AG09309 (cell line): Measurements from ENCODE around the gene MRPL34.

Experiments used
- DNase-seq: peaks from one replicate; pipeline ENCODE4 v3.0.0-alpha.2; 2010; ENCODE audit warnings: low read depth
- H3K4me3 ChIP-seq: 2 replicates; pipeline ENCODE4 v1.5.1; 2011; ENCODE audit warnings: mild to moderate bottlenecking, low read depth, low read length, moderate library complexity; ENCODE audit not compliant: control insufficient read depth
- CTCF ChIP-seq: IDR thresholded peaks from 2 replicates; pipeline ENCODE4 v1.5.1; 2011; ENCODE audit warnings: mild to moderate bottlenecking, low read depth, low read length, inconsistent platforms; ENCODE audit not compliant: insufficient read depth, control insufficient read depth; ENCODE audit errors: missing control alignments

Gene MRPL34

DNA sequence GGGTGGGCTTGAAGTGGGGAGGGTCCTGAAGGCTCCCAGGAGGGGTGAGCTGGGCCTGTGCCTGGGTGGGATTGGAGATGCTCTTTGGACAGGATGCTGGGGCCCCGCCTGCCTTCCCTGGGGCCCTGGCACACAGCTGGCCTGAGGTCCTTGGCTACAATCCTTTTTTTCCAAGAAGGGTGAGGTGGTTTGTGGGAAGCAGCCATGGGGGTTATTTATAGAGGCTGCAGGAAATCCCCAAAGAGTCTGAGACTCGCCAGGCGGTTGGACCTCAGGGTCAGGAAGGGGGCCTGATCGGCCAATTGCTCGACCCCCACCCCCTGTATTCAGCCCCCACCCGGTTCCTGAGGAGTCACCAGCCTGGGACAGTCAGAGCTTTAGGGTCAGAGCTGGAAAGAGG is 41.7 kb downstream of the MRPL34 start:
- H3K4me3 ChIP-seq = no peak overlapping the region
- DNase-seq = no peak
- no peak for TF ChIP-seq CTCF

- TF ChIP-seq CTCF = no peak
- no peak for DNase-seq
- no peak overlapping the region for H3K4me3 ChIP-seq
Observed at GRCh38 chr19:17347877-17348276, 42.2 kb downstream of the MRPL34 start.

DNA sequence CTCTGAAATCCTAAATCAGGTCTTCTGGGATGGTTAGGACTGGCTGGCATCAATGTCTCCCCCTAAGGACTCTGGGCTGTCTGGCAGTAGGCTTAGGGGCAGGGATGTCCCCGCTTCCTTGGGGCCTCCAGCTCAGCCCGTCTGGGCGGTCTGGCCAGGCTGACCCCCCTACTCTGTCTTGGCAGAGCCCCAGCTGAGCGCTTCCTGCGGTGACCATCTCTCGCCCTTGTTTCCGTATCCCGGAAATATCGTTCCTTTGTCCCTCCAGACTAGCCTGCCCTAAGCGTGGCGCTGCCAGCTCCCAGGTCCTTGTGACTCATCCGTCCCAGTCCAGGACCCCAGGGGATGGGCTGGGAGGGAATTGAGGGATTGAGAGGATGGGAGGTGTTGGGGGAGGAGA is 43.0 kb downstream of the MRPL34 start:
- DNase-seq = no peak
- no peak for TF ChIP-seq CTCF
- peak overlapping the region; percentile 16; the same call in 1 of the 2 replicates for H3K4me3 ChIP-seq

GRCh38 chr19:17351815-17352435 is 46.3 kb downstream of the MRPL34 start:
- H3K4me3 ChIP-seq = no peak overlapping the region
- DNase-seq = no peak
- no peak for TF ChIP-seq CTCF

DNA sequence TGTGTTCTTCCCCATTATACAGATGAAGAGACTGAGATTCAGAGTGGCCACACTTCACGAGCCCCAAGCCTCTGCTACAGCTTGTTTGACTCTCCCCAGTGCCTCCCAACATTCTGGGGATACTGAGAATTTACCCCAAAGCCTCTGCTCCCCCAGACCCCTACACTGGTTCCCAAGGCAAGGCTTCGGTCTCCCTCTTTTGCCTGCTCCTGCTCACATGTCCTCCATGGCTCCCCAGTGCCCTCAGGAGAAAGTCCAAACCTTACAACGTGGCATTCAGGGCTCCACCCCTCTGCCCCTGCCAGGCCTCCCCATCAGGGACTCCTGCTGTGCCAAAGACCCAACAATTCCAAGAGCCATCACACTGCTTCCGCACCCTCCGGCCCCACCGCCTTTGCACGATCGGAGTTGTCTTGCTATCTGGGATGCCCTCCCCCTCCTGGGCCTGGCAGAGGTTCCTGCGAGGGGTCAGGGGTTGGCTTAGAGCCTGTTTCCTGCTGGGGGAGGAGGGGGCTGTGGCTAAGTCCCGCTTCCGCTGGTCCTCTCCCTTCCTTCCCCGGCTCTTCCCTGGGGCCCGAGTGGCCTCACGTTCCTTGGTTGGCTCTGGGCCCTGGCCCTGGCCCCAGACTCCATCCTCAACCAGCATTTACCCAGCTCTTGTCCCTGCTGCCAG is 47.1 kb downstream of the MRPL34 start:
- no peak overlapping the region for H3K4me3 ChIP-seq
- DNase-seq = no peak
- TF ChIP-seq CTCF = no peak

GRCh38 chr19:17353386-17353785 is 47.7 kb downstream of the MRPL34 start:
- no peak for TF ChIP-seq CTCF
- no peak for DNase-seq
- H3K4me3 ChIP-seq = no peak overlapping the region
